Measurements from ENCODE around the gene C11orf58.

- TF ChIP-seq POLR2A (IDR thresholded peaks at IDR 0.05; ENCODE audit: low read depth) (no peak), POLR2AphosphoS5 (IDR thresholded peaks at IDR 0.05) (no peak), EP300 (IDR thresholded peaks at IDR 0.05) (no peak)
- TF ChIP-seq, protein P1, sequence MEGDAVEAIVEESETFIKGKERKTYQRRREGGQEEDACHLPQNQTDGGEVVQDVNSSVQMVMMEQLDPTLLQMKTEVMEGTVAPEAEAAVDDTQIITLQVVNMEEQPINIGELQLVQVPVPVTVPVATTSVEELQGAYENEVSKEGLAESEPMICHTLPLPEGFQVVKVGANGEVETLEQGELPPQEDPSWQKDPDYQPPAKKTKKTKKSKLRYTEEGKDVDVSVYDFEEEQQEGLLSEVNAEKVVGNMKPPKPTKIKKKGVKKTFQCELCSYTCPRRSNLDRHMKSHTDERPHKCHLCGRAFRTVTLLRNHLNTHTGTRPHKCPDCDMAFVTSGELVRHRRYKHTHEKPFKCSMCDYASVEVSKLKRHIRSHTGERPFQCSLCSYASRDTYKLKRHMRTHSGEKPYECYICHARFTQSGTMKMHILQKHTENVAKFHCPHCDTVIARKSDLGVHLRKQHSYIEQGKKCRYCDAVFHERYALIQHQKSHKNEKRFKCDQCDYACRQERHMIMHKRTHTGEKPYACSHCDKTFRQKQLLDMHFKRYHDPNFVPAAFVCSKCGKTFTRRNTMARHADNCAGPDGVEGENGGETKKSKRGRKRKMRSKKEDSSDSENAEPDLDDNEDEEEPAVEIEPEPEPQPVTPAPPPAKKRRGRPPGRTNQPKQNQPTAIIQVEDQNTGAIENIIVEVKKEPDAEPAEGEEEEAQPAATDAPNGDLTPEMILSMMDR (IDR thresholded peaks at IDR 0.05), result no peak
Observed at GRCh38 chr11:16745950-16746605, 7.6 kb downstream of the C11orf58 start.
